Fibroblast of lung (primary cell): ENCODE data around the gene SSH2.

Experiments used
- EZH2 ChIP-seq: IDR thresholded peaks from 2 replicates; pipeline ENCODE4 v1.5.1; 2012; ENCODE audit warnings: low read length, control low read depth, mild to moderate bottlenecking; ENCODE audit errors: missing control alignments
- TF ChIP-seq, protein P1 (sequence below), 2 donors: IDR thresholded peaks in 1 of 2; conservative IDR thresholded peaks in 1 of 2; 1 replicate in 1 of 2; 2 replicates in 1 of 2; pipeline ENCODE4 v1.5.1; 2011 to 2012; ENCODE audit warnings: low read length in 2 of 2, control low read depth in 1 of 2, inconsistent platforms in 1 of 2, low read depth in 1 of 2, mild to moderate bottlenecking in 1 of 2

DNA sequence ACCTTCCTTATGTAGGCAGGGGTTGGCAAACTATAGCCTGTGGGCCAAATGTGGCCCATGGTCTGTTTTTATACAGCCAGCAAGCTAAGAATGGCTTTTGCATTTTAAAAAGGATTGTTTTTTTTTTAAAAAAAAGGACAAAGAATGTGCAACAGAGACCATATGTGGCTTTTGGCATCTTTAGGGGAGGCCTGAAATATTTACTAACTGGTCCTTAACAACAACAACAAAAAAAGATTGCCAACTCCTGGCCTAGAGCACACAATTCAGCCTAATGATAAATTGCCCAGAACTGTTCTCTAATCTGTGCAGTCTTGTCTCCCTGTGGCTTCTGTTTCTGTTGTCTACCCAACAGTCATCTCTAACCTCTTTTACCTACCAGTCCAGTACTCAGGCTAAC lies 67.1 kb downstream of the SSH2 start:
- TF ChIP-seq, protein P1, sequence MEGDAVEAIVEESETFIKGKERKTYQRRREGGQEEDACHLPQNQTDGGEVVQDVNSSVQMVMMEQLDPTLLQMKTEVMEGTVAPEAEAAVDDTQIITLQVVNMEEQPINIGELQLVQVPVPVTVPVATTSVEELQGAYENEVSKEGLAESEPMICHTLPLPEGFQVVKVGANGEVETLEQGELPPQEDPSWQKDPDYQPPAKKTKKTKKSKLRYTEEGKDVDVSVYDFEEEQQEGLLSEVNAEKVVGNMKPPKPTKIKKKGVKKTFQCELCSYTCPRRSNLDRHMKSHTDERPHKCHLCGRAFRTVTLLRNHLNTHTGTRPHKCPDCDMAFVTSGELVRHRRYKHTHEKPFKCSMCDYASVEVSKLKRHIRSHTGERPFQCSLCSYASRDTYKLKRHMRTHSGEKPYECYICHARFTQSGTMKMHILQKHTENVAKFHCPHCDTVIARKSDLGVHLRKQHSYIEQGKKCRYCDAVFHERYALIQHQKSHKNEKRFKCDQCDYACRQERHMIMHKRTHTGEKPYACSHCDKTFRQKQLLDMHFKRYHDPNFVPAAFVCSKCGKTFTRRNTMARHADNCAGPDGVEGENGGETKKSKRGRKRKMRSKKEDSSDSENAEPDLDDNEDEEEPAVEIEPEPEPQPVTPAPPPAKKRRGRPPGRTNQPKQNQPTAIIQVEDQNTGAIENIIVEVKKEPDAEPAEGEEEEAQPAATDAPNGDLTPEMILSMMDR (conservative IDR thresholded peaks at IDR 0.05 in 1 of 2, IDR thresholded peaks at IDR 0.05 in 1 of 2; ENCODE audit: low read depth in 1 of 2, low read length in 2 of 2) = no peak
- no peak for TF ChIP-seq EZH2
